ENCODE data around the gene ZMPSTE24.

DNA sequence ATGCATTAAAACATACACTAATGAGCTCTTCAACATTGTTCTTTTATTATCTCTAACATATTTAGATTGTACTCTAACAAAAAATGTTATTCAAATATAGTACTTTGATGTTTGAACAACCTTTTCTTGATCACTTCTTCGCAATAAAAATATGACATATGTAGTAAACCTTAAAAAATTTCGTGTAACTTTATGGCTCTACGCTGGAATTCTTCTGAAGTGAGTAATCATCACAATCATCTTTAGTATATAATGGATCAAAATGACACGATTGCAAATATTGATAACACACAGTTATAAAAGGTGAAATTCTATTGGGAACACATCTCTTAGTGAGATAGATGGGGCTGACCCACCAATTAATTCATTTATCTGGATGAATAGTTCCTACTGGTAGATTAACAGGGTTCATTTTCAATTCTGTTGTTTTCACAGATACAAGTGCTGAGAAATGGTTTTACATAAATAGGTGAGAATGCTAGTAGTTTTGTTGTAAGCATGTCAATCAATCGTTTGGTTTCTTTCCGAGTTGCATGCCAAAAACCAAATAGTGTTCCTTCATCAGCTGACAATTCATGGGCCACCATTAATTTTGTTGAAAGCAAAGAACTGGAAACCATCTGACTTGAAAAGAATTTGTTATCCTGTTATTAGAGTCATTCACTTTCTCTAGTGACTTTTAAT is 1.5 kb upstream of the ZMPSTE24 start:
- no peak for TF ChIP-seq TAF1 (IDR thresholded peaks at IDR 0.05; ENCODE audit: borderline replicate concordance, insufficient read depth, low read length)
- TF ChIP-seq, protein P1, sequence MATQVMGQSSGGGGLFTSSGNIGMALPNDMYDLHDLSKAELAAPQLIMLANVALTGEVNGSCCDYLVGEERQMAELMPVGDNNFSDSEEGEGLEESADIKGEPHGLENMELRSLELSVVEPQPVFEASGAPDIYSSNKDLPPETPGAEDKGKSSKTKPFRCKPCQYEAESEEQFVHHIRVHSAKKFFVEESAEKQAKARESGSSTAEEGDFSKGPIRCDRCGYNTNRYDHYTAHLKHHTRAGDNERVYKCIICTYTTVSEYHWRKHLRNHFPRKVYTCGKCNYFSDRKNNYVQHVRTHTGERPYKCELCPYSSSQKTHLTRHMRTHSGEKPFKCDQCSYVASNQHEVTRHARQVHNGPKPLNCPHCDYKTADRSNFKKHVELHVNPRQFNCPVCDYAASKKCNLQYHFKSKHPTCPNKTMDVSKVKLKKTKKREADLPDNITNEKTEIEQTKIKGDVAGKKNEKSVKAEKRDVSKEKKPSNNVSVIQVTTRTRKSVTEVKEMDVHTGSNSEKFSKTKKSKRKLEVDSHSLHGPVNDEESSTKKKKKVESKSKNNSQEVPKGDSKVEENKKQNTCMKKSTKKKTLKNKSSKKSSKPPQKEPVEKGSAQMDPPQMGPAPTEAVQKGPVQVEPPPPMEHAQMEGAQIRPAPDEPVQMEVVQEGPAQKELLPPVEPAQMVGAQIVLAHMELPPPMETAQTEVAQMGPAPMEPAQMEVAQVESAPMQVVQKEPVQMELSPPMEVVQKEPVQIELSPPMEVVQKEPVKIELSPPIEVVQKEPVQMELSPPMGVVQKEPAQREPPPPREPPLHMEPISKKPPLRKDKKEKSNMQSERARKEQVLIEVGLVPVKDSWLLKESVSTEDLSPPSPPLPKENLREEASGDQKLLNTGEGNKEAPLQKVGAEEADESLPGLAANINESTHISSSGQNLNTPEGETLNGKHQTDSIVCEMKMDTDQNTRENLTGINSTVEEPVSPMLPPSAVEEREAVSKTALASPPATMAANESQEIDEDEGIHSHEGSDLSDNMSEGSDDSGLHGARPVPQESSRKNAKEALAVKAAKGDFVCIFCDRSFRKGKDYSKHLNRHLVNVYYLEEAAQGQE (IDR thresholded peaks at IDR 0.05; ENCODE audit: insufficient read depth in 1 of 2, low read depth in 2 of 2, low read length in 2 of 2) = no peak
